Panc1 (cell line): ENCODE data around the gene VWA8. TPM values are rescaled to one million over a fixed set of nuclear protein-coding genes. Genes with fewer than 3 reads are reported as not detected.
"Not testable (repeated sequence)": the region's sequence is repeated elsewhere in the genome, so short reads cannot be mapped to it uniquely, and the experiment has no call there.

ENCODE experiments used
- ATAC-seq: fragments of 200-7000 bp; cut with Tn5 transposase; 2 replicates; pipeline ENCODE4 v1.9.1; 2020; ENCODE audit warnings: mild to moderate bottlenecking, moderate library complexity
- BruUV-seq: library from RNA; stranded (reverse); fragments of 400-500 nt; replicated peaks from 2 replicates; lab custom pipeline; 2021; lab: Mats Ljungman, UMichigan
- CTCF ChIA-PET: fragments of 300-600 bp; sonication (Branson Sonifier 250); formaldehyde crosslinking; loops from one replicate; lab custom pipeline; 2022; ENCODE audit warnings: antibody characterized with exemption; lab: Charles Lee
- POLR2A ChIA-PET: fragments of 300-600 bp; sonication (Branson Sonifier 250); formaldehyde crosslinking; loops from one replicate; lab custom pipeline; 2022; ENCODE audit warnings: antibody characterized with exemption; lab: Charles Lee
- DNase-seq: peaks from one replicate; pipeline ENCODE4 v3.0.0-alpha.2; 2010; ENCODE audit warnings: low read depth, low spot score
- H3K27ac ChIP-seq: 2 replicates; pipeline ENCODE4 v1.5.1; 2011; ENCODE audit warnings: mild to moderate bottlenecking, low read length, inconsistent platforms
- H3K27me3 ChIP-seq: fragments of 200-500 bp; sonication (Bioruptor generic); 2 replicates; pipeline ENCODE4 v1.6.0; 2014; ENCODE audit warnings: low read length, inconsistent platforms; ENCODE audit not compliant: control insufficient read depth, insufficient read depth
- H3K36me3 ChIP-seq: fragments of 200-500 bp; sonication (Bioruptor generic); 2 replicates; pipeline ENCODE4 v1.5.1; 2014; ENCODE audit warnings: inconsistent platforms, mild to moderate bottlenecking, low read length, moderate library complexity; ENCODE audit not compliant: control insufficient read depth, insufficient read depth
- H3K4me1 ChIP-seq: 2 replicates; pipeline ENCODE4 v1.5.1; 2011; ENCODE audit warnings: inconsistent platforms, mild to moderate bottlenecking, low read length, moderate library complexity; ENCODE audit not compliant: control insufficient read depth, insufficient read depth
- H3K4me3 ChIP-seq, 2 experiments: 2 replicates each; pipeline ENCODE4 v1.5.1; 2011 to 2012; ENCODE audit warnings: low read depth in 2 of 2, low read length in 2 of 2, mild to moderate bottlenecking in 2 of 2, inconsistent platforms in 1 of 2, moderate library complexity in 1 of 2
- H3K9me3 ChIP-seq: fragments of 200-500 bp; sonication (Bioruptor generic); 2 replicates; pipeline ENCODE4 v1.5.1; 2014; ENCODE audit warnings: low read depth, mild to moderate bottlenecking, inconsistent platforms, low read length, moderate library complexity; ENCODE audit not compliant: control insufficient read depth, insufficient read depth
- CTCF ChIP-seq: fragments of 450-650 bp; IDR thresholded peaks from 2 replicates; pipeline ENCODE4 v1.5.1; 2017; ENCODE audit warnings: mild to moderate bottlenecking
- POLR2AphosphoS5 ChIP-seq: IDR thresholded peaks from 2 replicates; pipeline ENCODE4 v1.6.1; 2012; ENCODE audit warnings: mild to moderate bottlenecking, low read depth, low read length, moderate library complexity
- REST ChIP-seq, 2 experiments: IDR thresholded peaks; 2 replicates each; pipeline ENCODE4 v1.6.1; 2011 to 2012; ENCODE audit warnings: low read depth in 2 of 2, control low read depth in 1 of 2, low read length in 1 of 2, mild to moderate bottlenecking in 1 of 2, moderate library complexity in 1 of 2; ENCODE audit not compliant: insufficient read depth in 1 of 2
- SIN3A ChIP-seq: IDR thresholded peaks from 2 replicates; pipeline ENCODE4 v1.6.1; 2012; ENCODE audit warnings: low read depth, mild to moderate bottlenecking, low read length, moderate library complexity, borderline replicate concordance; ENCODE audit not compliant: insufficient read depth
- TCF7L2 ChIP-seq: IDR thresholded peaks from 2 replicates; pipeline ENCODE4 v1.6.1; 2011; ENCODE audit warnings: mild to moderate bottlenecking, low read depth, low read length, inconsistent platforms
- in situ Hi-C: cut with HindIII; loops from 2 replicates; pipeline ENCODE4 v1.10.0; 2016; ENCODE audit warnings: low sequenced_read_pairs, low pct_unique_long_range_greater_than_20kb
- intact Hi-C: fragments of 100-400 bp; cut with micrococcal nuclease; formaldehyde crosslinking; loops from one replicate; pipeline ENCODE4 v1.10.0; 2022; ENCODE audit not compliant: unreplicated experiment
- total RNA-seq: library from RNA; stranded (reverse); gene quantifications from one replicate; pipeline ENCODE4 v1.2.1, GENCODE V29; 2021; ENCODE audit not compliant: unreplicated experiment

The VWA8 gene
- total RNA-seq, 1 experiment from 2014 or later: 11.2 TPM

GRCh38 chr13:41636590-41636989, 324.3 kb downstream of the VWA8 start:
- H3K9me3 ChIP-seq, POLR2A ChIA-PET, in situ Hi-C loops, CTCF ChIA-PET, ATAC-seq, DNase-seq, H3K27me3 ChIP-seq, H3K4me3 ChIP-seq, H3K36me3 ChIP-seq, BruUV-seq, H3K27ac ChIP-seq, H3K4me1 ChIP-seq, intact Hi-C loops: not testable (repeated sequence)

- ATAC-seq: no peak
- TF ChIP-seq CTCF (no peak), POLR2AphosphoS5 (no peak), TCF7L2 (no peak), SIN3A (no peak), REST (IDR thresholded peaks at IDR 0.05; ENCODE audit: insufficient read depth in 1 of 2, low read depth in 2 of 2, low read length in 1 of 2) (no peak)
- in situ Hi-C loops (no loop called here), intact Hi-C loops (no loop called here)
- no peak for DNase-seq
- H3K36me3 ChIP-seq: no peaks in the 10 kb centered on the region
- ChIA-PET POLR2A (no interaction called here), CTCF (no interaction called here)
- no TSS peak for BruUV-seq
- no peaks in the 10 kb centered on the region for H3K27me3 ChIP-seq
- no peaks in the 10 kb centered on the region for H3K9me3 ChIP-seq
- H3K4me1 ChIP-seq: no peaks in the 10 kb centered on the region
- no peak overlapping the region for H3K27ac ChIP-seq
- H3K4me3 ChIP-seq: no peak overlapping the region
Measured at GRCh38 chr13:41634407-41634806, 326.5 kb downstream of the VWA8 start.

- no peaks in the 10 kb centered on the region for H3K36me3 ChIP-seq
- in situ Hi-C loops: no loop called here
- POLR2A ChIA-PET: no interaction called here
- H3K27me3 ChIP-seq: no peaks in the 10 kb centered on the region
- H3K4me1 ChIP-seq: no peaks in the 10 kb centered on the region
- no peak for TF ChIP-seq REST (IDR thresholded peaks at IDR 0.05; ENCODE audit: insufficient read depth in 1 of 2, low read depth in 2 of 2, low read length in 1 of 2)
- TF ChIP-seq CTCF: no peak
- no peak for TF ChIP-seq TCF7L2
- no peak for TF ChIP-seq SIN3A
- no peak for TF ChIP-seq POLR2AphosphoS5
- ATAC-seq: no peak
- no TSS peak for BruUV-seq
- H3K9me3 ChIP-seq: no peaks in the 10 kb centered on the region
- H3K27ac ChIP-seq: no peak overlapping the region
- no peak for DNase-seq
- intact Hi-C loops: no loop called here
- no peak overlapping the region for H3K4me3 ChIP-seq
- CTCF ChIA-PET: no interaction called here
Measured at GRCh38 chr13:41633776-41634175, 327.1 kb downstream of the VWA8 start.
